B cell (primary cell): ENCODE results near the gene URAD. TPM values are rescaled to one million over a fixed set of nuclear protein-coding genes. Genes with fewer than 3 reads are reported as not detected.
A peak's percentile ranks its signal among the peaks of the same experiment; 100 is the strongest.

ENCODE experiments used
- ATAC-seq: fragments of 200-7000 bp; cut with Tn5 transposase; one replicate; pipeline ENCODE4 v1.10.0; 2021; ENCODE audit warnings: low read depth, mild to moderate bottlenecking, moderate number of reproducible peaks, moderate library complexity
- CTCF ChIA-PET: fragments of 350-600 bp; sonication (Branson Sonifier 250); formaldehyde crosslinking; loops from one replicate; lab custom pipeline; 2021; ENCODE audit warnings: antibody characterized with exemption, inconsistent platforms; lab: Charles Lee
- POLR2A ChIA-PET: fragments of 350-600 bp; sonication (Branson Sonifier 250); formaldehyde crosslinking; loops from one replicate; lab custom pipeline; 2021; ENCODE audit warnings: antibody characterized with exemption; lab: Charles Lee
- DNase-seq: peaks from one replicate; pipeline ENCODE4 v3.0.0; 2013
- H2AFZ ChIP-seq: 2 replicates; pipeline ENCODE4 v1.6.1; 2012; ENCODE audit warnings: mild to moderate bottlenecking, low read depth, low read length; ENCODE audit not compliant: insufficient read depth, poor library complexity, severe bottlenecking
- H3K27ac ChIP-seq, 2 donors: 1 replicate in 1 of 2; 2 replicates in 1 of 2; pipeline ENCODE4 v1.5.1; 2012 to 2013; ENCODE audit warnings: low read length in 2 of 2, mild to moderate bottlenecking in 2 of 2, moderate library complexity in 1 of 2
- H3K27me3 ChIP-seq, 4 experiments: fragments of 200-600 bp in 1 of 4; sonication (generic) in 1 of 4; replicated peaks in 1 of 4; 1 replicate in 2 of 4; 2 replicates in 2 of 4; pipeline versions ENCODE4 v1.6.1 to v1.7.0; 2013 to 2016; ENCODE audit warnings: low read length in 3 of 4, mild to moderate bottlenecking in 2 of 4, mixed read lengths in 1 of 4, moderate library complexity in 1 of 4; ENCODE audit not compliant: insufficient read depth in 4 of 4, control insufficient read depth in 3 of 4; ENCODE audit errors: control extremely low read depth in 1 of 4
- H3K36me3 ChIP-seq, 2 experiments: replicated peaks in 1 of 2; 1 replicate in 1 of 2; 2 replicates in 1 of 2; pipeline versions ENCODE4 v1.6.1 to v1.7.1; 2013; ENCODE audit warnings: low read length in 1 of 2; ENCODE audit not compliant: insufficient read depth in 2 of 2, control insufficient read depth in 1 of 2; ENCODE audit errors: control extremely low read depth in 1 of 2, extremely low read depth in 1 of 2
- H3K4me1 ChIP-seq, 2 donors: fragments of 200-600 bp in 1 of 2; sonication (generic) in 1 of 2; 1 replicate in 1 of 2; 2 replicates in 1 of 2; pipeline versions ENCODE4 v1.5.1 to v1.6.1; 2013 to 2017; ENCODE audit warnings: low read length in 2 of 2; ENCODE audit not compliant: control insufficient read depth in 2 of 2, insufficient read depth in 2 of 2
- H3K4me2 ChIP-seq: replicated peaks from 2 replicates; pipeline ENCODE3; 2012; ENCODE audit warnings: mild to moderate bottlenecking, low read depth, low read length; ENCODE audit not compliant: poor library complexity, severe bottlenecking
- H3K4me3 ChIP-seq, 5 experiments: fragments of 200-600 bp in 1 of 5; sonication (generic) in 1 of 5; 1 replicate in 3 of 5; 2 replicates in 2 of 5; pipeline versions ENCODE4 v1.5.1 to v1.7.0; 2011 to 2016; ENCODE audit warnings: low read length in 4 of 5, mild to moderate bottlenecking in 4 of 5, low read depth in 2 of 5, control low read depth in 1 of 5, moderate library complexity in 1 of 5; ENCODE audit not compliant: insufficient read depth in 1 of 5; ENCODE audit errors: control extremely low read depth in 1 of 5, extremely low read depth in 1 of 5
- H3K79me2 ChIP-seq: fragments of 200-600 bp; sonication (generic); one replicate; pipeline ENCODE4 v1.6.0; 2016; ENCODE audit warnings: low read length; ENCODE audit not compliant: control insufficient read depth, insufficient read depth
- H3K9ac ChIP-seq: fragments of 200-600 bp; sonication (generic); 2 replicates; pipeline ENCODE4 v1.6.1; 2017; ENCODE audit warnings: mild to moderate bottlenecking, low read length, moderate library complexity
- H3K9me3 ChIP-seq, 3 donors: one replicate each; pipeline versions ENCODE4 v1.6.1 to v1.7.1; 2013; ENCODE audit warnings: low read length in 2 of 3; ENCODE audit not compliant: control insufficient read depth in 2 of 3, insufficient read depth in 1 of 3; ENCODE audit errors: control extremely low read depth in 1 of 3
- H4K20me1 ChIP-seq: 2 replicates; pipeline ENCODE4 v1.6.0; 2012; ENCODE audit warnings: mild to moderate bottlenecking, low read length; ENCODE audit not compliant: insufficient read depth, control insufficient read depth, poor library complexity, severe bottlenecking
- H3K27ac Mint-ChIP-seq: one replicate; pipeline ENCODE4 v1.8.0; 2021; ENCODE audit warnings: mixed read lengths
- H3K27me3 Mint-ChIP-seq: one replicate; pipeline ENCODE4 v1.8.0; 2021; ENCODE audit warnings: mixed read lengths
- H3K4me1 Mint-ChIP-seq: one replicate; pipeline ENCODE4 v1.8.0; 2021; ENCODE audit warnings: mixed read lengths
- H3K4me3 Mint-ChIP-seq: one replicate; pipeline ENCODE4 v1.8.0; 2021; ENCODE audit warnings: mixed read lengths
- H3K9me3 Mint-ChIP-seq: one replicate; pipeline ENCODE4 v1.8.0; 2022; ENCODE audit warnings: mixed read lengths; ENCODE audit not compliant: insufficient read depth
- CTCF ChIP-seq: fragments of 200-600 bp; IDR thresholded peaks from one replicate; pipeline ENCODE4 v1.8.0; 2022; ENCODE audit warnings: antibody characterized with exemption, mild to moderate bottlenecking
- EZH2 ChIP-seq: IDR thresholded peaks from 2 replicates; pipeline ENCODE4 v1.6.1; 2012; ENCODE audit warnings: borderline replicate concordance, low read depth, mild to moderate bottlenecking, moderate library complexity, low read length; ENCODE audit not compliant: insufficient read depth, poor library complexity, severe bottlenecking
- WGBS: methylation state at CpG from one replicate; pipeline ENCODE4 v1.1.5; 2013; ENCODE audit warnings: missing lambda C conversion rate; ENCODE audit not compliant: insufficient coverage; 5-methylcytosine and 5-hydroxymethylcytosine counted together
- intact Hi-C: fragments of 100-400 bp; cut with micrococcal nuclease; formaldehyde crosslinking; loops from one replicate; pipeline ENCODE4 v1.10.0; 2022
- polyA plus RNA-seq: library from polyadenylated mRNA; depleted of rRNA; stranded (reverse); fragments of >200 nt; gene quantifications from 2 replicates; pipeline ENCODE4 v1.2.3, GENCODE V29; 2012
- total RNA-seq, 2 donors: library from RNA; stranded (reverse); fragments of 120-200 nt in 1 of 2; gene quantifications; 1 replicate in 1 of 2; 2 replicates in 1 of 2; pipeline versions ENCODE4 v1.2.3 to v1.2.4, GENCODE V29; 2013 to 2022

Gene URAD
- total and polyA plus RNA-seq, 2 donors (not counting 1 experiment from before 2014, with no cell fraction given) = not detected

DNA sequence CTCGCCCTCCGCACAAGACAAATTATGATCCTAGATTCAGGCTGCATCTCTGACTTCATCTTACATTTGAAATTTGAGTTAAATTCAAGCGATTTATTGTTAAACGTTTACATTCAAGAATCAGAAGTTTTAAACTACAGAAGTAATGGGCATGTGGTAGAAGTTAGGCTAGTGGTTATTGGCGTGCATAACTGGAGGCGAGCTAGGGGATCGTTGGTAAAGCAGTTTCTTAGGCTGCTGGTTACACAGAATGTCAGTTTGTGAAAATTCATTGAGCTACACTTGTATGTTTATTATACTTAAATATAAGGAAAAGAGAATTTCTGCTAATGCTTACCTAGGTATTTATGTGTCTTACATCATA lies 18.6 kb downstream of the URAD start:
- Histone ChIP-seq H3K4me2 (peak overlapping the region; percentile 78), H3K27me3 (peaks cover 0 to 92% (median 70%) of the 10 kb centered on the region in 4 experiments), H3K27ac (no peak overlapping the region), H3K79me2 (no peaks in the 10 kb centered on the region), H3K36me3 (no peaks in the 10 kb centered on the region), H3K4me3 (no peak overlapping the region), H4K20me1 (no peaks in the 10 kb centered on the region), H2AFZ (no peak overlapping the region), H3K4me1 (peaks cover 43 to 56% of the 10 kb centered on the region in 2 donors), H3K9me3 (peaks cover 0 to 58% (median 0%) of the 10 kb centered on the region in 3 donors), H3K9ac (no peak overlapping the region)
- no peak overlapping the region for H3K27ac Mint-ChIP-seq
- no peak for DNase-seq
- H3K4me1 Mint-ChIP-seq = peaks cover 34% of the 10 kb centered on the region
- no peaks in the 10 kb centered on the region for H3K9me3 Mint-ChIP-seq
- ATAC-seq = no peak
- H3K4me3 Mint-ChIP-seq = peak overlapping the region; percentile 76
- ChIA-PET CTCF (interaction anchor here (0.5 to 3.4 kb wide), 6 partner anchors 11 to 995 kb away, joined by 3 to 15 read pairs (median 4); no protein-coding TSS in a partner anchor), POLR2A (no interaction called here)
- WGBS = no CpG with 5 or more reads among the region's 7 CpGs
- TF ChIP-seq CTCF = no peak
- no peak for TF ChIP-seq EZH2
- intact Hi-C loops = loop anchor here (5.0 kb wide), 1 partner anchor 48 kb away; no protein-coding TSS in a partner anchor
- H3K27me3 Mint-ChIP-seq = peaks cover 76% of the 10 kb centered on the region

- H2AFZ ChIP-seq = peak within 1 kb of the TSS; percentile 11
- peaks cover 0 to 92% (median 69%) of the 10 kb centered on the region in 4 experiments for H3K27me3 ChIP-seq
- 11% methylated on average over 18 of the region's 34 CpGs for WGBS
- H3K36me3 ChIP-seq = no peaks in the 10 kb centered on the region
- H3K4me3 ChIP-seq = peak within 1 kb of the TSS in 3 of 5 experiments; percentile 25 to 51 (median 27)
- no peaks in the 10 kb centered on the region for H4K20me1 ChIP-seq
- ChIA-PET POLR2A (interaction anchor here (0.5 kb wide), 1 partner anchor 192 kb away, joined by 3 read pairs; no protein-coding TSS in a partner anchor), CTCF (interaction anchor here (1.6 to 3.4 kb wide), 3 partner anchors 16 to 142 kb away, joined by 5 to 15 read pairs (median 8); no protein-coding TSS in a partner anchor)
- ATAC-seq (peak; percentile 46), DNase-seq (peak; percentile 53)
- H3K4me1 Mint-ChIP-seq = peaks cover 34% of the 10 kb centered on the region
- peaks cover 0 to 58% (median 0%) of the 10 kb centered on the region in 3 donors for H3K9me3 ChIP-seq
- H3K4me1 ChIP-seq = peaks cover 43 to 56% of the 10 kb centered on the region in 2 donors
- peak within 1 kb of the TSS; percentile 44 for H3K9ac ChIP-seq
- no peak within 1 kb of the TSS for H3K27ac ChIP-seq
- TF ChIP-seq CTCF (no peak), EZH2 (no peak)
- no peaks in the 10 kb centered on the region for H3K79me2 ChIP-seq
- peak within 1 kb of the TSS; percentile 76 for H3K4me3 Mint-ChIP-seq
- H3K27ac Mint-ChIP-seq = no peak within 1 kb of the TSS
- no peaks in the 10 kb centered on the region for H3K9me3 Mint-ChIP-seq
- H3K27me3 Mint-ChIP-seq = peaks cover 75% of the 10 kb centered on the region
- intact Hi-C loops = loop anchor here (5.0 kb wide), 1 partner anchor 47 kb away; no protein-coding TSS in a partner anchor
- peak within 1 kb of the TSS; percentile 78 for H3K4me2 ChIP-seq
Measured at GRCh38 chr13:27969082-27969865, 19.2 kb downstream of the URAD start, which contains the start of gene CDX2. CDX2 (minus strand) TSS chr13:27969315; CDS start chr13:27969006, 309 bp downstream.
